ENCODE results near the gene GRID1. TPM values are rescaled to one million over a fixed set of nuclear protein-coding genes. Genes with fewer than 3 reads are reported as not detected.
"Not testable (repeated sequence)": the region's sequence is repeated elsewhere in the genome, so short reads cannot be mapped to it uniquely, and the experiment has no call there.

The GRID1 gene
- total RNA-seq, 1 donor from 2014 or later, result under 0.01 TPM

DNA sequence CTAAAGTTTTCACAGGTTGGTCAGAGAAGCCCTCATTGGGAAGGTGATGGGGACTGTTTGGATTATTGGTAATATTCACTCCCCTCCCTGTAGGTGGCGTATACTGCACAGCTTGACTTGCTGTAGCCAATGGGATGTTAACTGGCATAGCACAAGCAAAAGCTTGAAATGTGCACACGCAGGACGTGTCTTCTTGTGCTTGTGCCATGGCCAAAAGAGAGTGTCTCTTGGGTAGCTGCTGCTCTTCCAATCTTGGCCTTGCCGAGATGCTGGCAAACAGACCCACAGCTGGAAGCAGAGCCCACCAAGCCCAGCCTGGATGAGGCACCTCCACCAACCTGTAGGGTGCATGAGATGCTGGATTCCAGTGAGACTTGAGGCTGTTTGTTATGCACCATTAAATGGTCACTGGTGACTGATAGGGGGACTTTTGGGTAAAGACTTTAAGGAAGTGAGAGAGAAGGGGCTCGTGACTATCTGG, 266.0 kb downstream of the GRID1 start:
- DNase-seq (ENCODE audit: low read depth) (peak; percentile 24), FAIRE-seq (peak; percentile 55)

DNA sequence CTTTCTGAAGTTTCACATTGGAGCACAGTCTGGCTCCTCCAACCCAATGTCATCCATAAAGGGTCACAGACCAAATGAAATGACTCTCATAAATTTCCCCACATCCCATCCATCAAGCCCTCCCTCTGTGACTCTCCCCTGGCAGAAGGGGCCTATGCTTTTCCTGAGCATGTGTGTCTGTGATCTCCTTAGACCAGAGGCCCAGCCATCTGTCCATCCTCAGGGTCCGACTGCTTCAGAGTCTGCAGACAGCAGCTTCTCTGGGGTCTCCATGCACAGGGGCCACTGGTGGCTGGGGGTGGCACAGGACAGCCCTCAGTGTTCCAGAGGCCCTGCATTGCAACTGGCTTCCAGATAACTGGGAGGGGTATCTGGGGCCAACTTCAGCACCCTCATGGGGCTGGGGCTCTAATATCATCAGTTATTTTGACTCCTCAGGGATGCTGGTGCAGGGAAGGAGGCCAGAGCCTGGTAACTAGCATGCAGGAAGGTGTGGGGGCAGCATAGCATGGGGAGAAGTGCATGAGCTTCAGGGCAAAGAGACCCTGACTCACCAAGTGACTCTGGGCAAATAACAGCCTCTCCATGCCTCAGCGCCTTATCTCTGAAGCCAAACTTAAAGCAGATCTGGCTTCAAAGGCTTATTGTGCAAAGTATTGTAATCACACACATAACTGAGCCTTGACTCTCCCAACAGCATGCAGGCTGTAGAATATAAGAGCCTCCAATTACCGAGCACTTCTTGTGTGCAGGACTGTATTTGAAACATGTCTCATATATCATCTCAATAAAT, 266.9 kb downstream of the GRID1 start:
- TF ChIP-seq, protein P1, sequence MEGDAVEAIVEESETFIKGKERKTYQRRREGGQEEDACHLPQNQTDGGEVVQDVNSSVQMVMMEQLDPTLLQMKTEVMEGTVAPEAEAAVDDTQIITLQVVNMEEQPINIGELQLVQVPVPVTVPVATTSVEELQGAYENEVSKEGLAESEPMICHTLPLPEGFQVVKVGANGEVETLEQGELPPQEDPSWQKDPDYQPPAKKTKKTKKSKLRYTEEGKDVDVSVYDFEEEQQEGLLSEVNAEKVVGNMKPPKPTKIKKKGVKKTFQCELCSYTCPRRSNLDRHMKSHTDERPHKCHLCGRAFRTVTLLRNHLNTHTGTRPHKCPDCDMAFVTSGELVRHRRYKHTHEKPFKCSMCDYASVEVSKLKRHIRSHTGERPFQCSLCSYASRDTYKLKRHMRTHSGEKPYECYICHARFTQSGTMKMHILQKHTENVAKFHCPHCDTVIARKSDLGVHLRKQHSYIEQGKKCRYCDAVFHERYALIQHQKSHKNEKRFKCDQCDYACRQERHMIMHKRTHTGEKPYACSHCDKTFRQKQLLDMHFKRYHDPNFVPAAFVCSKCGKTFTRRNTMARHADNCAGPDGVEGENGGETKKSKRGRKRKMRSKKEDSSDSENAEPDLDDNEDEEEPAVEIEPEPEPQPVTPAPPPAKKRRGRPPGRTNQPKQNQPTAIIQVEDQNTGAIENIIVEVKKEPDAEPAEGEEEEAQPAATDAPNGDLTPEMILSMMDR (IDR thresholded peaks at IDR 0.05; ENCODE audit: insufficient read depth, low read length, severe bottlenecking), result no peak

More for the DNA sequence above, 266.0 kb downstream of the GRID1 start:
- TF ChIP-seq, protein P1 (IDR thresholded peaks at IDR 0.05; ENCODE audit: insufficient read depth, low read length, severe bottlenecking), result peak; percentile 39
- H3K4me3 ChIP-seq (ENCODE audit: low read depth, low read length), result no peak overlapping the region
- H3K27me3 ChIP-seq (ENCODE audit: control insufficient read depth, insufficient read depth, low read length), result no peaks in the 10 kb centered on the region
- no peaks in the 10 kb centered on the region for H3K36me3 ChIP-seq (ENCODE audit: control insufficient read depth, insufficient read depth, low read length)

GRCh38 chr10:86098187-86098881, 268.3 kb downstream of the GRID1 start:
- FAIRE-seq (no peak), DNase-seq (ENCODE audit: low read depth) (no peak)
- no peaks in the 10 kb centered on the region for H3K27me3 ChIP-seq (ENCODE audit: control insufficient read depth, insufficient read depth, low read length)
- TF ChIP-seq, protein P1 (IDR thresholded peaks at IDR 0.05; ENCODE audit: insufficient read depth, low read length, severe bottlenecking), result no peak
- no peak overlapping the region for H3K4me3 ChIP-seq (ENCODE audit: low read depth, low read length)
- H3K36me3 ChIP-seq (ENCODE audit: control insufficient read depth, insufficient read depth, low read length), result no peaks in the 10 kb centered on the region

More for the DNA sequence above, 266.9 kb downstream of the GRID1 start:
- no peaks in the 10 kb centered on the region for H3K27me3 ChIP-seq (ENCODE audit: control insufficient read depth, insufficient read depth, low read length)
- DNase-seq (ENCODE audit: low read depth), result no peak
- no peak overlapping the region for H3K4me3 ChIP-seq (ENCODE audit: low read depth, low read length)
- FAIRE-seq, result no peak
- H3K36me3 ChIP-seq (ENCODE audit: control insufficient read depth, insufficient read depth, low read length), result no peaks in the 10 kb centered on the region

- not testable (repeated sequence) for H3K36me3 ChIP-seq (ENCODE audit: control insufficient read depth, insufficient read depth, low read length); H3K27me3 ChIP-seq (ENCODE audit: control insufficient read depth, insufficient read depth, low read length); DNase-seq (ENCODE audit: low read depth); H3K4me3 ChIP-seq (ENCODE audit: low read depth, low read length); FAIRE-seq
Measured at GRCh38 chr10:86095061-86095460, 271.5 kb downstream of the GRID1 start.

GRCh38 chr10:86092311-86092710, 274.3 kb downstream of the GRID1 start:
- H3K4me3 ChIP-seq (ENCODE audit: low read depth, low read length); DNase-seq (ENCODE audit: low read depth); FAIRE-seq; H3K27me3 ChIP-seq (ENCODE audit: control insufficient read depth, insufficient read depth, low read length); H3K36me3 ChIP-seq (ENCODE audit: control insufficient read depth, insufficient read depth, low read length): not testable (repeated sequence)

DNA sequence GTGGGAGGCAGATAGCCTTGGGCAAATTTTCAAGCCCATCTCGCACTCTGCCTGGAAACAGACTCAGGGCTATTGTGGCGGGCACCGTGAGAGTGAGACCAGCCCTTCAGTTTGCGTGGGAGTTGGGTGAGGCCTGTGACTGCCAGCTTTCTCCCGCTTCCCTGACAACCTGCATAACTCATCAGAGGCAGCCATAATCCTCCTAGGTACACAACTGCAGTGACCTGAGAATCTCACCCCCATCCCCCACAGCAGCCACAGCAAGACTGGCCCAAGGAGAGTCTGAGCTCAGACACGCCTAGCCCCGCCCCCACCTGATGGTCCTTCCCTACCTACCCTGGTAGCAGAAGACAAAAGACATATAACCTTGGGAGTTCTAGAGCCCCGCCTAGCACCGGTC, 275.4 kb downstream of the GRID1 start:
- Histone ChIP-seq H3K27me3 (ENCODE audit: control insufficient read depth, insufficient read depth, low read length) (no peaks in the 10 kb centered on the region), H3K4me3 (ENCODE audit: low read depth, low read length) (no peak overlapping the region), H3K36me3 (ENCODE audit: control insufficient read depth, insufficient read depth, low read length) (no peaks in the 10 kb centered on the region)
- FAIRE-seq (no peak), DNase-seq (ENCODE audit: low read depth) (no peak)
- TF ChIP-seq, protein P1 (IDR thresholded peaks at IDR 0.05; ENCODE audit: insufficient read depth, low read length, severe bottlenecking), result no peak

All from bronchial epithelial cell (primary cell).